C4-2B (cell line): ENCODE results near the gene KNG1.

Source experiments
- H3K27ac ChIP-seq: fragments of 450-650 bp; 2 replicates; pipeline ENCODE4 v1.5.1; 2017
- CTCF ChIP-seq: fragments of 450-650 bp; conservative IDR thresholded peaks from 2 replicates; pipeline ENCODE4 v1.5.1; 2017; ENCODE audit warnings: mild to moderate bottlenecking
- ZFX ChIP-seq: fragments of 450-650 bp; IDR thresholded peaks from 2 replicates; pipeline ENCODE4 v1.6.1; 2017

KNG1 gene

DNA sequence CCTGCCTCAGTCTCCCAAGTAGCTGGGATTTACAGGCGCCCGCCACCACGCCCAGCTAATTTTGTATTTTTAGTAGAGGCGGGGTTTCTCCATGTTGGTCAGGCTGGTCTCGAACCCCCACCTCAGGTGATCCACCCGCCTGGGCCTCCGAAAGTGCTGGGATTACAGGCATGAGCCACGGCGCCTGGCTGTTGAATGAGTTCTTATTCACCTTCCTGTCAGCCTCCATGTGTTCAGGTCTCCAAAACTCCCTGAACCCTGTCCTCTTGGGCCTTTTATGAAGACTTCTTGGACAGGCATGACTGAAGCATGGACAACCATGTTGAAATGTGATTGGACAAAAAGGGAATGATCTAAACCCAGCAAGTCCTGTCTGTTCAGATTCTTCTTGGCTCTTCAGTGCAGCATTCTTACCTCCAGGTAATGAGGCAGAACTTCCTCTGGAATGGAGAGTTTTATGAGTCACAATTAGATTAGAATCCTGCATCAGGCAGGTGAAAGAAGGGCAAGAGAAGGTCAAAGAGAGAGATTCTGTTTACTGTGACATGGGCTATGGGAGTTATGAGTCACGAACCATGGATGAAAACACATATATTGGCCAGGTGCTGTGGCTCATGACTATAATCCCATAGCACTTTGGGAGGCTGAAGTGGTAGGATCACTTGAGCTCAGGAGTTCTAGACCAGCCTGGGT, 43.1 kb downstream of the KNG1 start:
- no peak overlapping the region for H3K27ac ChIP-seq

DNA sequence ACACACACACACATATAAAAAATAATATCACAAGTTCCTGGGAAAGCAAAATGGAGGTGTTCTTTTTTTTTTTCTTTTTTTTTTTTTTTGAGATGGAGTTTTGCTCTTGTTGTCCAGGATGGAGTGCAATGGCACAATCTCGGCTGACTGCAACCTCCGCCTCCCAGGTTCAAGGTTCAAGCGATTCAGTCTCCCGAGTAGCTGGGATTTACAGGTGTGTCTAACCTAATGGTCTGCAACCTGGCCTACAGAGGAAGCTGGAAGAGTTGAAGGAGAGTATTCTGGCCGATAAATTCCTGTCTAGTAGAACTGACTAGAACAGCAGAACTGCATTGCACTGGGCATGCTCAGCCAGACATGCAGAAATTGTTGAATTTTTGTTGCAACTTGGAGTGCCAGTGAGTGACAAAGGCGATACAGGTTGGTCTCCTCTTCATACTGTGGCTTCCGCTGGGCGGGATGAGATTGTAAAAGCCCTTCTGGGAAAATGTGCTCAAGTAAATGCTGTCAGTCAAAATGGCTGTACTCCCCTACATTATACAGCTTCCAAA, 43.8 kb downstream of the KNG1 start:
- no peak overlapping the region for H3K27ac ChIP-seq
- TF ChIP-seq CTCF (no peak), ZFX (no peak)

More for the DNA sequence above, 43.1 kb downstream of the KNG1 start:
- no peak for TF ChIP-seq CTCF
- no peak for TF ChIP-seq ZFX

GRCh38 chr3:186772281-186772694, 55.1 kb downstream of the KNG1 start:
- H3K27ac ChIP-seq, result no peak overlapping the region
- TF ChIP-seq ZFX (no peak), CTCF (no peak)

GRCh38 chr3:186772701-186773417, 55.7 kb downstream of the KNG1 start:
- H3K27ac ChIP-seq, result no peak overlapping the region
- TF ChIP-seq ZFX (no peak), CTCF (no peak)

GRCh38 chr3:186775999-186776398, 58.8 kb downstream of the KNG1 start:
- no peak overlapping the region for H3K27ac ChIP-seq
- TF ChIP-seq CTCF (no peak), ZFX (no peak)

DNA sequence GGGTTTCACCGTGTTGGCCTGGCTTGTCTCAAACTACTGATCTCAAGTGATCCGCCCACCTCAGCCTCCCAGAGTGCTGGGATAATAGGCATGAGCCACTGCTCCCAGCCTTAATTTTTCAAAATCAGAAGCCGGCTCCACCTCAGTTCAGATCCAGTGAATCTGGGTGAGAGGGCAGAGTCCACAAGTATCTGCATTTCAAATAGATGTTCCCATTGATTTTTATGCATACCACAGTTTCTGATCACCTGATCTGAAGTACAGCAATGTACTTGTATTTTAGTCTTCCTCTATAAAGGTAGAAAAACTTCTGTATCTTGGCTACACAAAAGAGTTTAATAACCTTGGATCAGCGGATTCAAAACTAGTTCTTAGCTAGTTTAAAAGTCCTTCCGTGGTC, 62.0 kb downstream of the KNG1 start:
- no peak overlapping the region for H3K27ac ChIP-seq
- TF ChIP-seq ZFX, result no peak
- no peak for TF ChIP-seq CTCF

DNA sequence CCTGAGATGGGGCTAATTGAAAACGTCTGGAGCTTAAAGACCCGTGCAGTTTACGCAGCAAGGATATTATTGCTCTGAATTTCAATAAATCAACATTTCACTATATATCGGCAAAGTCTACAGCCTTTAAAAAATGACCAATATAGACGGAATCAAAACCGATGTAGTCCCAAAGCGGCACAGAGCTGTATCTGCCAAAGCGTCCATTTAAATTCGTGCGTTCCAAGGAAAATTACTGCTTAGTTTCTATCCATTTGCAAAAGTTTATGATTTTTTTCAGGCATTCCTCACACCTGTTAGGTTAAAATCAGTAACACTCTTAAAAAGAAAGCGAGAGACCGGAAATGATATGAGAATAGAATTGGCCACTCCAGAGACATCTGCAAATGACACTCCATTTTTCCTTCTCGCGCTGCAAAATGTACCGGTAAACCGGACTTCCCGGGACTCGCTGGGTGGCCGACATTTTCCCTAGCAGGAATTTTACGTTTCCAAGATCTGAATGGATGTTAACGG, 65.4 kb downstream of the KNG1 start:
- TF ChIP-seq ZFX (no peak), CTCF (no peak)
- H3K27ac ChIP-seq, result peak overlapping the region; percentile 99
